Retina (tissue), 1 donor: Measurements from ENCODE around the gene UNC5CL.

ENCODE experiments used
- DNase-seq: peaks from one replicate; pipeline ENCODE4 v3.0.0-alpha.2; 2016

Gene UNC5CL

GRCh38 chr6:40999569-40999968 lies 39.5 kb downstream of the UNC5CL start:
- no peak for DNase-seq

GRCh38 chr6:40998661-40999060 lies 40.4 kb downstream of the UNC5CL start:
- DNase-seq, result no peak

GRCh38 chr6:40997234-40997957 lies 41.6 kb downstream of the UNC5CL start:
- DNase-seq, result peak; percentile 75

GRCh38 chr6:40996591-40997233 lies 42.3 kb downstream of the UNC5CL start:
- peak; percentile 67 for DNase-seq

- no peak for DNase-seq
Observed at GRCh38 chr6:40992746-40993145, 46.3 kb downstream of the UNC5CL start.

GRCh38 chr6:40990301-40990700 lies 48.7 kb downstream of the UNC5CL start:
- DNase-seq, result no peak

GRCh38 chr6:40989204-40990169 lies 49.5 kb downstream of the UNC5CL start:
- no peak for DNase-seq

- no peak for DNase-seq
Observed at GRCh38 chr6:40988634-40989033, 50.4 kb downstream of the UNC5CL start.

GRCh38 chr6:40986921-40987819 lies 51.9 kb downstream of the UNC5CL start:
- peak; percentile 61 for DNase-seq

- DNase-seq, result no peak
Observed at GRCh38 chr6:40986364-40986763, 52.7 kb downstream of the UNC5CL start.

GRCh38 chr6:40983752-40984151 lies 55.3 kb downstream of the UNC5CL start:
- no peak for DNase-seq

GRCh38 chr6:40982917-40983316 lies 56.1 kb downstream of the UNC5CL start:
- DNase-seq, result no peak

- no peak for DNase-seq
Observed at GRCh38 chr6:40978687-40979289, 60.2 kb downstream of the UNC5CL start.

GRCh38 chr6:40977695-40978094 lies 61.3 kb downstream of the UNC5CL start:
- DNase-seq, result no peak

- no peak for DNase-seq
Observed at GRCh38 chr6:40977085-40977484, 61.9 kb downstream of the UNC5CL start.
